ENCODE data around the gene TMUB2. TPM values are rescaled to one million over a fixed set of nuclear protein-coding genes. Genes with fewer than 3 reads are reported as not detected.

Gene TMUB2
- total and polyA plus RNA-seq, 9 of the 15 experiments (the other 6 are each of a cell fraction or from before 2014, with no cell fraction given), result 4.1 to 29.8 (median 16.3) TPM

GRCh38 chr17:44204441-44204882 is 17.7 kb downstream of the TMUB2 start (continued):
- TF ChIP-seq BCLAF1 (IDR thresholded peaks at IDR 0.05; ENCODE audit: borderline replicate concordance in 1 of 2, control insufficient read depth in 1 of 2, low read depth in 2 of 2, low read length in 1 of 2) (no peak), ZNF311 (CRISPR knock-in tag; IDR thresholded peaks at IDR 0.05) (no peak), MEF2A (IDR thresholded peaks at IDR 0.05; ENCODE audit: control insufficient read depth, low read depth, low read length) (no peak), NELFE (IDR thresholded peaks at IDR 0.05; ENCODE audit: insufficient read depth, insufficient read length) (no peak), HDAC2 (IDR thresholded peaks at IDR 0.05) (0 out of 2 replicates have a peak, but pooled peaks have one; percentile 23), SMARCE1 (IDR thresholded peaks at IDR 0.05) (peak; percentile 64), RERE (CRISPR knock-in tag; IDR thresholded peaks at IDR 0.05; ENCODE audit: borderline replicate concordance) (no peak), ZNF79 (CRISPR knock-in tag; IDR thresholded peaks at IDR 0.05; ENCODE audit: low read depth) (no peak), BCOR (IDR thresholded peaks at IDR 0.05) (no peak), ZNF444 (CRISPR knock-in tag; IDR thresholded peaks at IDR 0.05) (no peak), HNRNPLL (IDR thresholded peaks at IDR 0.05; ENCODE audit: low read depth, low read length, poor library complexity, severe bottlenecking) (no peak), GMEB1 (CRISPR knock-in tag; IDR thresholded peaks at IDR 0.05) (no peak), TAF7 (tag; IDR thresholded peaks at IDR 0.05) (no peak), FOXJ3 (CRISPR knock-in tag; IDR thresholded peaks at IDR 0.05) (no peak), NKRF (IDR thresholded peaks at IDR 0.05; ENCODE audit: borderline replicate concordance) (no peak)

Data from K562 (cell line).